K562 (cell line): ENCODE results near the gene TSSK2. TPM values are rescaled to one million over a fixed set of nuclear protein-coding genes. Genes with fewer than 3 reads are reported as not detected.
A peak's percentile ranks its signal among the peaks of the same experiment; 100 is the strongest.

Source experiments
- BHLHE40 ChIP-seq: IDR thresholded peaks from 2 replicates; pipeline ENCODE4 v1.6.1; 2011; ENCODE audit warnings: low read length, improper control_type of control experiment
- CHD4 ChIP-seq: fragments of 200-600 bp; sonication (generic); IDR thresholded peaks from 3 replicates; pipeline ENCODE4 v1.6.1; 2012; ENCODE audit warnings: low read depth, mild to moderate bottlenecking, mixed read lengths, low read length, inconsistent platforms; ENCODE audit not compliant: insufficient read depth, insufficient replicate concordance, poor library complexity, severe bottlenecking
- HDAC1 ChIP-seq, 2 experiments: fragments of 450-650 bp; IDR thresholded peaks; 2 replicates each; pipeline ENCODE4 v1.6.1; 2016 to 2017; ENCODE audit warnings: inconsistent platforms in 1 of 2, mild to moderate bottlenecking in 1 of 2, moderate library complexity in 1 of 2
- KLF6 ChIP-seq: fragments of 250-450 bp; sonication (Bioruptor Pico); IDR thresholded peaks from 2 replicates; pipeline ENCODE4 v1.4.0; 2020; ENCODE audit warnings: mild to moderate bottlenecking, moderate library complexity, borderline replicate concordance
- PHB ChIP-seq: fragments of 250-450 bp; sonication (Bioruptor Pico); IDR thresholded peaks from 2 replicates; pipeline ENCODE4 v1.5.0; 2021
- RHOXF2B ChIP-seq: fragments of 250-450 bp; sonication (Bioruptor Pico); conservative IDR thresholded peaks from 2 replicates; pipeline ENCODE4 v1.5.1; 2021
- SMAD1 ChIP-seq: fragments of 150-350 bp; IDR thresholded peaks from 2 replicates; pipeline ENCODE4 v1.6.1; 2014; ENCODE audit warnings: low read length, low read depth; ENCODE audit not compliant: partially characterized antibody
- YBX1 ChIP-seq: fragments of 450-650 bp; IDR thresholded peaks from 2 replicates; pipeline ENCODE4 v1.7.1; 2016; ENCODE audit warnings: mild to moderate bottlenecking
- ZEB2 ChIP-seq: fragments of 450-650 bp; IDR thresholded peaks from 2 replicates; pipeline ENCODE4 v1.6.1; 2016
- ZNF124 ChIP-seq: sonication (generic); formaldehyde crosslinking; IDR thresholded peaks from 2 replicates; pipeline ENCODE4 v1.8.1; 2022; ENCODE audit warnings: missing genetic modification reagents
- ZNF41 ChIP-seq: fragments of 250-450 bp; sonication (Bioruptor Pico); conservative IDR thresholded peaks from 2 replicates; pipeline ENCODE4 v1.4.0; 2020; ENCODE audit warnings: mild to moderate bottlenecking
- polyA plus RNA-seq, 8 experiments: library from polyadenylated mRNA; depleted of rRNA in 4 of 8; stranded (reverse) in 5 of 8; unstranded in 3 of 8; fragments of >200 nt; fragmentation: Nextera tagmentation in 2 of 8; fragmentation: Illumina TruSeq in 1 of 8; extraction: Ambion mirVana in 2 of 8; extraction: Trizol in 1 of 8; gene quantifications; 2 replicates each; pipeline versions ENCODE4 v1.2.1 to v1.2.3, GENCODE V29; 2011 to 2014; ENCODE audit warnings: inconsistent platforms in 1 of 8, missing spikeins in 1 of 8
- total RNA-seq, 7 experiments: library from RNA; depleted of rRNA in 6 of 7; stranded (reverse); fragments of >200 nt in 6 of 7; fragmentation: Illumina TruSeq in 2 of 7; extraction: Trizol in 2 of 7; gene quantifications; 2 replicates each; pipeline versions ENCODE4 v1.2.1 to v1.2.3, GENCODE V29; 2011 to 2021; ENCODE audit warnings: low replicate concordance in 1 of 7
- TF ChIP-seq, protein P1 (sequence below): fragments of 450-650 bp; IDR thresholded peaks from one replicate; pipeline ENCODE4 v1.6.1; 2018; ENCODE audit warnings: mild to moderate bottlenecking, moderate library complexity; ENCODE audit not compliant: partially characterized antibody
- TF ChIP-seq, protein P2 (sequence below): fragments of 450-650 bp; IDR thresholded peaks from 2 replicates; pipeline ENCODE4 v1.6.1; 2018; ENCODE audit not compliant: partially characterized antibody
- TF ChIP-seq, protein P3 (sequence below), 2 experiments: IDR thresholded peaks; 2 replicates each; pipeline ENCODE4 v1.6.1; 2012; ENCODE audit warnings: improper control_type of control experiment in 2 of 2, low read depth in 2 of 2, low read length in 2 of 2, borderline replicate concordance in 1 of 2
- TF ChIP-seq, protein P4 (sequence below): IDR thresholded peaks from 2 replicates; pipeline ENCODE4 v1.6.1; 2016; ENCODE audit warnings: missing genetic modification characterization, missing compliant biosample characterization

Gene TSSK2
- total and polyA plus RNA-seq, 9 of the 15 experiments (the other 6 are each of a cell fraction or from before 2014, with no cell fraction given) = 0.04 TPM; not detected in 8

DNA sequence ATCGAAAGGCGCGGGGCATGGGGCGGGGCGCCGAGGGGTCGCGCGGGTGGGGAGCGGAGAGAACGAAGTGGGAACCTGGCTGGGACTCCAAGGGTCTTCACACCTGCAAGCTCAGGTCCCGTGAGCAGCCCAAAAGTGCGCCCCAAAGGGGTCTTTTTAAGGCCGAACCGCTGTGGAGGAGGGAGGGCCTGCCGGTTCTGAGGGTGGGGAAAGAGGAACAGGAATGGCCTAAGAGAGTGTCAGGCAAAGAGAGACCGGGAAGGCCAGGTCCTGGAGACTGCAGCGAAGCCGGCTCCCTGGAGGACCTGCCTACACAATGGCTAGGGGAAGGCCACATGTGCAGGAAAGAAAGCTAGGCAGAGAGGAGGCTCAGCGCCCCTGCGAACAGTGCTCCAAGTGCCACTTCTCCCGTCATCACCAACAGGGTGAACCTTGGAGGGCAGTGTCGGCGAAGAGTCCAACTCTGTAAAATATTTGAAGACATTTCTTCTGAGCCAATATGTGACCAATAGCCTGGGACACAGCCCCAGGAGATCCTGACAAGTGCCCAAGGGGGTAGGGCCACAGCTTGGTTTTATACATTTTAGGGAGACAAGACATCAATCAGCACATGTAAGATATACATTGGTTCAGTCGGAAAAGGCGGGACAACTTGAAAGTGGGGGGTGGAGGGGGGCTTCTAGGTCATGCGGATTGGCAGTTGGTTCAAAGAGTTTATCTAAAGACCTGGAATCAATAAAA, 8.2 kb upstream of the TSSK2 start (continued):
- TF ChIP-seq RHOXF2B (CRISPR knock-in tag) = peak; percentile 9
- 0 out of 2 replicates have a peak, but pooled peaks have one; percentile 33 for TF ChIP-seq ZEB2
- TF ChIP-seq, protein P1, sequence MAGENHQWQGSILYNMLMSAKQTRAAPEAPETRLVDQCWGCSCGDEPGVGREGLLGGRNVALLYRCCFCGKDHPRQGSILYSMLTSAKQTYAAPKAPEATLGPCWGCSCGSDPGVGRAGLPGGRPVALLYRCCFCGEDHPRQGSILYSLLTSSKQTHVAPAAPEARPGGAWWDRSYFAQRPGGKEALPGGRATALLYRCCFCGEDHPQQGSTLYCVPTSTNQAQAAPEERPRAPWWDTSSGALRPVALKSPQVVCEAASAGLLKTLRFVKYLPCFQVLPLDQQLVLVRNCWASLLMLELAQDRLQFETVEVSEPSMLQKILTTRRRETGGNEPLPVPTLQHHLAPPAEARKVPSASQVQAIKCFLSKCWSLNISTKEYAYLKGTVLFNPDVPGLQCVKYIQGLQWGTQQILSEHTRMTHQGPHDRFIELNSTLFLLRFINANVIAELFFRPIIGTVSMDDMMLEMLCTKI = no peak
- peak; percentile 37 for TF ChIP-seq SMAD1
- TF ChIP-seq CHD4 = peak; percentile 68
- no peak for TF ChIP-seq YBX1
- TF ChIP-seq BHLHE40 = peak; percentile 59
- TF ChIP-seq, protein P2, sequence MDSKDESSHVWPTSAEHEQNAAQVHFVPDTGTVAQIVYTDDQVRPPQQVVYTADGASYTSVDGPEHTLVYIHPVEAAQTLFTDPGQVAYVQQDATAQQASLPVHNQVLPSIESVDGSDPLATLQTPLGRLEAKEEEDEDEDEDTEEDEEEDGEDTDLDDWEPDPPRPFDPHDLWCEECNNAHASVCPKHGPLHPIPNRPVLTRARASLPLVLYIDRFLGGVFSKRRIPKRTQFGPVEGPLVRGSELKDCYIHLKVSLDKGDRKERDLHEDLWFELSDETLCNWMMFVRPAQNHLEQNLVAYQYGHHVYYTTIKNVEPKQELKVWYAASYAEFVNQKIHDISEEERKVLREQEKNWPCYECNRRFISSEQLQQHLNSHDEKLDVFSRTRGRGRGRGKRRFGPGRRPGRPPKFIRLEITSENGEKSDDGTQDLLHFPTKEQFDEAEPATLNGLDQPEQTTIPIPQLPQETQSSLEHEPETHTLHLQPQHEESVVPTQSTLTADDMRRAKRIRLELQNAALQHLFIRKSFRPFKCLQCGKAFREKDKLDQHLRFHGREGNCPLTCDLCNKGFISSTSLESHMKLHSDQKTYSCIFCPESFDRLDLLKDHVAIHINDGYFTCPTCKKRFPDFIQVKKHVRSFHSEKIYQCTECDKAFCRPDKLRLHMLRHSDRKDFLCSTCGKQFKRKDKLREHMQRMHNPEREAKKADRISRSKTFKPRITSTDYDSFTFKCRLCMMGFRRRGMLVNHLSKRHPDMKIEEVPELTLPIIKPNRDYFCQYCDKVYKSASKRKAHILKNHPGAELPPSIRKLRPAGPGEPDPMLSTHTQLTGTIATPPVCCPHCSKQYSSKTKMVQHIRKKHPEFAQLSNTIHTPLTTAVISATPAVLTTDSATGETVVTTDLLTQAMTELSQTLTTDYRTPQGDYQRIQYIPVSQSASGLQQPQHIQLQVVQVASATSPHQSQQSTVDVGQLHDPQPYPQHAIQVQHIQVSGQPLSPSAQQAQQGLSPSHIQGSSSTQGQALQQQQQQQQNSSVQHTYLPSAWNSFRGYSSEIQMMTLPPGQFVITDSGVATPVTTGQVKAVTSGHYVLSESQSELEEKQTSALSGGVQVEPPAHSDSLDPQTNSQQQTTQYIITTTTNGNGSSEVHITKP = peak; percentile 76
- TF ChIP-seq PHB (CRISPR knock-in tag) = 0 out of 2 replicates have a peak, but pooled peaks have one; percentile 69
- TF ChIP-seq ZNF41 (CRISPR knock-in tag) = no peak
- no peak for TF ChIP-seq ZNF124 (CRISPR knock-in tag)
- peak in 1 of 2 experiments; percentile 28; a peak in 1 of 4 replicates for TF ChIP-seq HDAC1 (IDR thresholded peaks at IDR 0.05)
- 0 out of 2 replicates have a peak, but pooled peaks have one; percentile 2 for TF ChIP-seq KLF6 (CRISPR knock-in tag)
- TF ChIP-seq, protein P3, sequence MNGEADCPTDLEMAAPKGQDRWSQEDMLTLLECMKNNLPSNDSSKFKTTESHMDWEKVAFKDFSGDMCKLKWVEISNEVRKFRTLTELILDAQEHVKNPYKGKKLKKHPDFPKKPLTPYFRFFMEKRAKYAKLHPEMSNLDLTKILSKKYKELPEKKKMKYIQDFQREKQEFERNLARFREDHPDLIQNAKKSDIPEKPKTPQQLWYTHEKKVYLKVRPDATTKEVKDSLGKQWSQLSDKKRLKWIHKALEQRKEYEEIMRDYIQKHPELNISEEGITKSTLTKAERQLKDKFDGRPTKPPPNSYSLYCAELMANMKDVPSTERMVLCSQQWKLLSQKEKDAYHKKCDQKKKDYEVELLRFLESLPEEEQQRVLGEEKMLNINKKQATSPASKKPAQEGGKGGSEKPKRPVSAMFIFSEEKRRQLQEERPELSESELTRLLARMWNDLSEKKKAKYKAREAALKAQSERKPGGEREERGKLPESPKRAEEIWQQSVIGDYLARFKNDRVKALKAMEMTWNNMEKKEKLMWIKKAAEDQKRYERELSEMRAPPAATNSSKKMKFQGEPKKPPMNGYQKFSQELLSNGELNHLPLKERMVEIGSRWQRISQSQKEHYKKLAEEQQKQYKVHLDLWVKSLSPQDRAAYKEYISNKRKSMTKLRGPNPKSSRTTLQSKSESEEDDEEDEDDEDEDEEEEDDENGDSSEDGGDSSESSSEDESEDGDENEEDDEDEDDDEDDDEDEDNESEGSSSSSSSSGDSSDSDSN (IDR thresholded peaks at IDR 0.05; ENCODE audit: borderline replicate concordance in 1 of 2, low read depth in 2 of 2, low read length in 2 of 2) = 0 out of 4 replicates have a peak, but pooled peaks of 1 of the 2 experiments have one; percentile 13
- TF ChIP-seq, protein P4, sequence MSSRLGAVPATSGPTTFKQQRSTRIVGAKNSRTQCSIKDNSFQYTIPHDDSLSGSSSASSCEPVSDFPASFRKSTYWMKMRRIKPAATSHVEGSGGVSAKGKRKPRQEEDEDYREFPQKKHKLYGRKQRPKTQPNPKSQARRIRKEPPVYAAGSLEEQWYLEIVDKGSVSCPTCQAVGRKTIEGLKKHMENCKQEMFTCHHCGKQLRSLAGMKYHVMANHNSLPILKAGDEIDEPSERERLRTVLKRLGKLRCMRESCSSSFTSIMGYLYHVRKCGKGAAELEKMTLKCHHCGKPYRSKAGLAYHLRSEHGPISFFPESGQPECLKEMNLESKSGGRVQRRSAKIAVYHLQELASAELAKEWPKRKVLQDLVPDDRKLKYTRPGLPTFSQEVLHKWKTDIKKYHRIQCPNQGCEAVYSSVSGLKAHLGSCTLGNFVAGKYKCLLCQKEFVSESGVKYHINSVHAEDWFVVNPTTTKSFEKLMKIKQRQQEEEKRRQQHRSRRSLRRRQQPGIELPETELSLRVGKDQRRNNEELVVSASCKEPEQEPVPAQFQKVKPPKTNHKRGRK (tag) = peak; percentile 50; the same call in 1 of the 2 replicates
